Germinal center (tissue), 1 donor: ENCODE results near the gene C10orf67.
"Not testable (repeated sequence)": the region's sequence is repeated elsewhere in the genome, so short reads cannot be mapped to it uniquely, and the experiment has no call there.

ENCODE experiments used
- DNase-seq: peaks from one replicate; pipeline ENCODE4 v3.0.0; 2012; ENCODE audit warnings: mixed read lengths, low spot score

Gene C10orf67

DNA sequence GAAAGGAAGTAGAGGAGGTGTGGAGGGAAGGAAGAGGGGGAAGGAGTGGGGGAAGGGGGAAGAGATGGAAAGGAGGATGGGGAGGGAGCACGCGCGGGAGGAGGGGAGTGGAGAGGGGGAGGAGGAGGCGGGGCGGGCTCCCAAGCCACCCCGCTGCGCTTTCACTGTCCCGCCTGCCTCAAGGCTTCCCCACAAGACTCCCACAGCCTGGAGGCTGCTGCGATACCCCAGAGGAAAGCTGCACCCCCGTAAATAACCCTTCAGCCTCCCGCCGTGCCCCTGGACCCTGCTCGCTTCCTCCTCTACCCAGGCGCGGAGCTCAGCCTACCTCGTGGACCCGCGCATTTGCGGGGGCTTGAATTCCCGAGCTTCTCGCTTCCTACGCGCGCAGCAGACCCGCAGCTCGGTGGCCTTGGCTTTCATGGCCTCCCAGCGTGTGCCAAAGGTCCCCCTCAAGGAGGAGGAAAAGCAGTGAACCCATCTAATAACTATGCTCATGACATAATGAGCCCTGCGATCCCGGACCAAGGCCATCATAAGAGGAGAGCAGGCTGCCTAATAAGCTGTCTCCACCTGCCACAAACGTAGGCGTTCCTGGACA lies at the start of gene C10orf67:
Gene C10orf67, minus strand, starts transcription at position 557 of the 601 bp plus-strand sequence. Its CDS starts 23 bp downstream, at position 534.
- peak; percentile 42 for DNase-seq

DNA sequence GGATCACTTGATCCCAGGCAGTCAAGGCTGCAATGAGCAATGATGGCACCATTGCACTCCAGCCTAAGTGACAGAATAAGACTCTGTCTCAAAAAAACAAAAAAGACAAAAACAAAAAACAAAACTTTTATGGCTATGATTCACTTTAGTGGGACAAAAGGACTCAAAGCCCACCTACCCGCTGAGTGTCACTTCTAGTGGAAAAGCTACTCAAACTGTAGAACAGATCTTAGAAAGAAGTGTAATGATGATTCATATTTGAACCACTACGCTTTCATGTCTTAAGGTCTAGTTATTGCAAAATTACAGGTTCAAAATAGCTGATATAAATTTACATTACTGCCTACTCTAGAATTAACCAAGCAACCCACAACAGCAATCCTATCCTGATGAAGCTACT lies 47.2 kb upstream of the C10orf67 start:
- DNase-seq, result no peak

DNA sequence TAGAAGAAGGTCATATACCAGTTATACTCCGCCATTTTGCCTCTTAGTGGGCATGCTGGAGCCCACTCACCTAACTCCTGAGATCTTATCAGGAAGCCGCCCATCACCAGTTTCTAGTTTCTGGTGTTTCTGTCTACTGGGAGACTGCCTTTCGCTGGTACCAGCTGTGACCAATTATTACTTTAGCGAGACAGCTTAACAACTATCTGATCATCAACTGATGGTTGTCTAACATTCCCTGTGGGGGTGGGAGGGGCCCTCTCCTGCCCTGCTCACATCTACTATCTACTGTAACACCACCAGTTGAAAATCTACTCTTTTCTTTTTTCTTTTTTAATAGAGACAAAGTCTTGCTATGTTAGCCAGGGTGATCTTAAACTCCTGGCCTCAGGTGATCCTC lies 46.2 kb upstream of the C10orf67 start:
- no peak for DNase-seq

DNA sequence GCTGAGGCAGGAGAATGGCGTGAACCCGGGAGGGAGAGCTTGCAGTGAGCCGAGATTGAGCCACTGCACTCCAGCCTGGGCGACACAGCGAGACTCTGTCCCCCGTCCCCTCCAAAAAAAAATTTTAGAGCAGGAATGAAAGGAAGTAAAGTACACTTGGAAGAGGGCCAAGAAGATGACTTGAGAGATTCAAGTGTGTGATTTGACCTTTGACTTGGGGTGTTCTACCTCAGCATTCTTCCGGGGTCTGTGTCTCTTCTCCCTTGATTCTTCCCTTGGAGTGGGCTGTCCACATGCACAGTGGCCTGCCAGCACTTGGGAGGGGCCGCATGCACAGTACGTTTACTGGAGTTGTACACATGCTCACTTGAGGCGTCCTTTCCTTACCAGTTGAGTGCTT lies 45.8 kb upstream of the C10orf67 start:
- DNase-seq, result not testable (repeated sequence)

DNA sequence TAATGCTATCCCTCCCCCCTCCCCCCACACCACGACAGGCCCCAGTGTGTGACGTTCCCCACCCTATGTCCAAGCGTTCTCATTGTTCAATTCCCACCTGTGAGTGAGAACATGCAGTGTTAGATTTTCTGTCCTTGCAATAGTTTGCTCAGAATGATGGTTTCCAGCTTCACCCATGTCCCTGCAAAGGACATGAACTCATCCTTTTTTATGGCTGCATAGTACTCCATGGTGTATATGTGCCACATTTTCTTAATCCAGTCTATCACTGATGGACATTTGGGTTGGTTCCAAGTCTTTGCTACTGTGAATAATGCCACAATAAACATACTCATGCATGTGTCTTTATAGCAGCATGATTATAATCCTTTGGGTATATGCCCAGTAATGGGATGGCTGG lies 42.9 kb upstream of the C10orf67 start:
- DNase-seq, result not testable (repeated sequence)

DNA sequence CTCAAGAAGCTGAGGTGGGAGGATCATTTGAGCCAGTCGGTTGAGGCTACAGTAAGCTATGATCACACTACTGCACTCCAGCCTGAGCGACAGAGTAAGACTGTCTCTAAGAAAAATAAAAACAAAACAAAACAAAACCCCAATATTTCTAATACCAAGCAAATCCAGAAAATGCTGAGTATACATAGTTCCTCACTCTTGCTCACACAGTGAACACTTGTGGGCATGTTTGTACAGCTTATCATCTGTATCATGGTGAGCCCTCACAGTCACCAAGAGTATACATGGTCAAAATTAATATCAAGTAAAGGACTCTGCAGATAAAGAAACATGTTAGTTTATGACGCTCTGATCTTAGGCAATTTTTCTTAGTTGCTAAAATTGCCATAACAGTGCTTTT lies 41.5 kb upstream of the C10orf67 start:
- DNase-seq, result no peak

DNA sequence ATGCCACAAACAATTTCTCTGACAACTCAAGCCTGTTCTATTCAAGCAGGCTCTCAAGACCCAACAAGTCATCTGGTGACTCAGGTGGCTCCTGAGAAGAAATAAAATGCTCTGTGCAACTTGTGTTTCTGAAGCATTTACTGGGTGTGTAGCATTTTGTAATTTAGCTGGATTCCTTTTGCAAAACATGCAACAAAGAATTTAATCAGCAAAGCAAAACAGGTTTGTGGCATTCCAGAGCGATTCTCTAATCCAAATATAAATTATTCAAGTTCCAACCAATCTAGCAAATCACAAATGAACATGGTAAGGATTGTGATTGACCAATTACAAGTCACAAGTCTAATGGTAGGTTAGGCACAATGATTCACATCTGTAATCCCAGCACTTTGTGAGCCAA lies 39.8 kb upstream of the C10orf67 start:
- no peak for DNase-seq

DNA sequence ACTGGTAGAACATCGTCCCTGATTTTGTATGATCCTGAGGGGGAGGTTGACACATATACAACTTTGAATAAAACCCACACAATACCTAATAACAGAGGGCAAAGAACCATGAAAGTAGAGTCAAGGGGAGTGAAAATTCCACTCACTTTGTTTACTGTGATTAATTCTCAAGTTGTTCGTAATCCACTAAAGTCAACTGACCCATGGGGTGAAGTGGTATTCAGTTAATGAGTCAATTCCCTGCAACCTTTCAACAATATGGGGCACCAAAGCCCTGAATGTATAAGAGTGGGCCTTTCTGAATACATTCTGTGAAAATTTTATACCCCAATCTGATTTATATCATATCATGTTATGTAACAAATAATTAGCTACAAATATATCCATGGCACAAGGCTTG lies 39.0 kb upstream of the C10orf67 start:
- DNase-seq, result no peak

DNA sequence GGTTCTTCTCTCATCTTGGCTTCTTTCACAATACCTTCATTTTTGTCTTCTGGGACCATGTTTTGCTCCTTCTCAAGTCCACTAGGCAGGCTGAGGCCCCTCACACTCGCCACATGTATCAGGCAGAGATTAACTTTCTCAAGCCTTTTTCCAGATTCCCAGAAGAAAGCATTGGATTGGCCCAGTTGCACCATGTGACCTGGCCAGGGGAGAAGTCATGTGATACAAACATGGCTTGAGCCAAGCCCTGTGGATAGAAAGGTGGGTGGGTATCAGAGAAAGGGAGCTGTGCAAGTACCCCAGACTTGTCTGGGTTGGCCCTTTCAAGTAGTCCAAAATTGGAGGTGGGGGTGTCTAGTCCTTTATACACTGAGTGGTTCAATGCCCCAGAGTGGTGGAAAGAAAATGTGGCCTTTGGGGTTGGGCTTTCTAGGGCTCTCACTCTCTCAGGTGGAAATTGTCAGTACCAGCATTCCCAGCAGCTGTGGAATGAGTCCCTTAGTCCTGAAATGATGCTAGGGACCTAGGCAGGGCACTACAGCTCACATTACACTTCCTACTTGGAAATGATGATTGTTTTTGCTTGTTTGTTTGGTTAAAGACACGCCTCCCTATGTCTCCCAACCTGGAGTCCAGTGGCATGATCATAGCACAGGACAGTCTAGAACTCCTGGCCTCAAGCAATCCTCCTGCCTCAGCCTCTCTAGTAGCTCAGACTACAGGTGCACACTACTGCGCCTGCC lies 36.9 kb upstream of the C10orf67 start:
- DNase-seq, result no peak

DNA sequence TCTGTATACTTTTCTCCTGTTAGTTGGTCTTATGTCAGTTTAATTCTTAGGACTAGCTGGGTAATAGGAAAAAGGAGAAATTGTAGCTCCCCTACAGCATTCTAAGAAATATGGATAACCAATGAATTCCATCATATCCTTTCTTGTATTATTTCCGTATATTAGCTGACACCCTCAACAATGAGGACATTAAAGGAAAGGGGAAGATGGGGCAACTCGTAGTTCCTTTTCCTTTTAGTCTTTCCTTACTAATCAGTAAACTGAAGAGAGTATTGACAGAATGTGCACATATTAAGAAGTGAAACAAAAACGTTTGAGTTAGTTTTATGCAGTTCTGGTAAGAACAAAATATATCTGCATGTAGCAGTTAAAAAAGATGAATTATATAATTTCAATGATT lies 35.1 kb upstream of the C10orf67 start:
- no peak for DNase-seq

DNA sequence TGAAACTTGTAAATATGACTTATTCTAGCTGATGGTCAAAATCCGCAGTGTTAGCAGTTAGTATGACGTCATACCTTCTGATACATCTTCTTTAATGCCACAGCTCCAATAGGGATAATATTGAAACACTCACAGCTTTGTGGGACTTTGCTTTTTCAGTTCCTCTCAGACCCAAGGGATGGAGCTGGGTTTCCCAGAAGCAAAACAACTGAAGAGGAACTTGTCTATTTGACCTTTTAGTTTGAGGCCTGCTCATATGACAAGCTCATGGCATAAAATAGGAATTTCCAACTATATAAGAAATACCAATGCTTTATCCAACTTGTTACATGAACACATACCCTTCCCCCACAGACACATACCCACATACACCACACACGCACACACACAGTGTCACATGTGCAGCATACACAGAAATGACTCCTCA lies 31.6 kb upstream of the C10orf67 start:
- DNase-seq, result no peak

DNA sequence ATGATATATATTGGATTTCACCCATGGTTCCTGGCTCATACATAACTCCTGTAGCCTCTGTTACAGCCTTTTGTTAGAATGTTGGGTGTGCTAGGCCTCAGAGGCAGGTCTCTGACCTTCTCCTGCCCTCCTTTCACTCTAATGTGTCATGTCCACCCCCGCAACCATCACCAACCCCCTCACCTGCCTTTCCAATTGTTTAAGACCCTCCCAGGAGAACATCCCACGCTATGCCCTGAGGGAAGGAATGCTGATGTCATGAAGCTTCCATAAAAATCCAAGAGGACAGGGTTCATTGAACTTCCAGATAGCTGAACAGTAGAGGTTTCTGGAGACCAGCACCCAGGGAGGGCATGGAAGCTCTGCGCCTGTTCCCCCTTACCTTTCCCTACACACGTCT lies 30.8 kb upstream of the C10orf67 start:
- DNase-seq, result no peak

DNA sequence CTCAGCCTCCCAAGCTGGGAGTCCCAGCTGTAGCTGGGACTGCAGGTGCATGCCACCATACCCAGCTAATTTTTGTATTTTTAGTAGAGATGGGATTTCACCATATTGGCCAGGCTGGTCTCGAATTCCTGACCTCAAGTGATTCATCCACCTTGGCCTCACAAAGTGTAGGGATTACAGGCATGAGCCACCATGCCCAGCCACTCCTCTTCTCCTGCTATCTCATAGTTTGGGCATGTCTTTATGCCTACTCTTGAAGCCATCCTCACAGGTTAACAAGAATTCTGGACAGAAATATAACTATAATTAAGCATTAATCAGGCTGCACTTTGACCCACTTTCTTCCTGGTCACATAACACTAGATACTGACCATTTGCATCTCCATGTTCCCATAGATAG lies 28.6 kb upstream of the C10orf67 start:
- DNase-seq, result no peak

DNA sequence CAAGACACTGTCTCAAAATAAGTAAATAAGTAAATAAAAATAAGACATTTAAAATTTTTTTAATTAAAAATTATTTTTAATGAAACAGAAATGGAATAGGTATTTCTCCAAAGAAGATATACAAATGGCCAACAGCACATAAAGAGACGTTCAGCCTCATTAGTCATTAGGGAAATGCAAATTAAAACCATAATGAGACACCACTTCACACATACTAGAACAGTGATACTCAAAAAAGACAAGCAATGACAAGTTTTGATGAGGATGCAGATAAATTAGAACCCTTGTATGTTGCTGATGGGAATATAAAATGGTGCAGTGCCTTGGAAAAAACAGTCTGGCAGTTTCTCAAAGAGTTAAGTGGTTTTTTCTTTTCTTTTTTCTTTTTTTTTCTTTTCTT lies 26.5 kb upstream of the C10orf67 start:
- DNase-seq, result no peak

DNA sequence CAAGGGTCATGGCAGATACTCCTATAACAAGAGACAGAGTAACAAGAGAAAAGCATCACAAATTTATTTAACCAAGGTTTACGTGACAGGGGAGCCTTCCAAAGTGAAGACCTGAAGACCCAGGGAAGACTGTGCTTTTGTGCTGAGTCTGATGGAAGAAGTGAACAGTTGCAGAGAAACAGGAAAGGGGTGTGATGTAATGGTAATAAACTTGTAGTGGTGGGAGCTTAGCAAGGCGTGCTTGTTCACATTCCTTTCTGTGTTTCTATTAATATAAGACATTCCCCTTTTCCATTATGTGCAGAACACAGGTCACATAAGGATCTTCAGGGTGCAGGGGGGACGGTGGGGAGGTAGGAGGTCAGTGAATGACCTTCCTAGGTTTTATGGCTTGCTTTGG lies 25.5 kb upstream of the C10orf67 start:
- no peak for DNase-seq

DNA sequence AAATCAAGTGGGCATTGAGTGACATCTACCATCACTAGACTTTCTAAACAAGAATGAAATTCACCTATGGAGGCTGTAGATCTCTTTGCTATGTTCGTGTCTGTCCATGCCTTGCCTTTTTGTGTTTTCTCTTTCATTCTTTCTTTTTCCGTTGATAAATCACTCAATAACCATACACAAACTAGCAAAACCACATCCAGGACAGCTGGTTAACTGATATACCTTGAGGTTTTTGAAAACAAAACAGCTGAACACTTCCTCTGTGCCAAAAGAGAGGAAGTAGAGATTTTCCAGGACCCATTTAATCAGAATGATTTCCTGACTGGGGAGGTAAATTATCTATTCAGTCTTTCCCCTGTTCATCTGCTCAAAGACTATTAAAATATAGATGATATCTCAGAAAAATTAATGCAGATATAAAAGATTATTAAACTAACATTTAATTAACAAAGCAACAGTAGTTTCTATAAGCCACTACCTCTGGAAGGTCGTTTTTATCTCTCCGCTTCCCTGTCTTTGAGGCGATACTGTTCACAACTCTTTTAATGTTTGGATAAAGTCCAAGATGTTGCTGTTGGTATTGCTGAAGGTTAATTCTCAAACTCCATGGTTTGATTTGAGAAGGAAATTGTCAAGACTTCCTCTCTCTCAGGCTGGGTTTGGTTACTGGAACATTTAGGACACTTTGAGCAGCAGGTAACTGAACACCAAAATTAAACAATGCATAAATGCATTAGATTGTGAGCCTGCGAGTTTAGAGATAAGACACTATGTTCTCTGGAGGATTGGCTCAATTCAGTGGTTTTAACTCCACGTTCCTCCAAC lies 24.4 kb upstream of the C10orf67 start:
- DNase-seq, result peak; percentile 60

DNA sequence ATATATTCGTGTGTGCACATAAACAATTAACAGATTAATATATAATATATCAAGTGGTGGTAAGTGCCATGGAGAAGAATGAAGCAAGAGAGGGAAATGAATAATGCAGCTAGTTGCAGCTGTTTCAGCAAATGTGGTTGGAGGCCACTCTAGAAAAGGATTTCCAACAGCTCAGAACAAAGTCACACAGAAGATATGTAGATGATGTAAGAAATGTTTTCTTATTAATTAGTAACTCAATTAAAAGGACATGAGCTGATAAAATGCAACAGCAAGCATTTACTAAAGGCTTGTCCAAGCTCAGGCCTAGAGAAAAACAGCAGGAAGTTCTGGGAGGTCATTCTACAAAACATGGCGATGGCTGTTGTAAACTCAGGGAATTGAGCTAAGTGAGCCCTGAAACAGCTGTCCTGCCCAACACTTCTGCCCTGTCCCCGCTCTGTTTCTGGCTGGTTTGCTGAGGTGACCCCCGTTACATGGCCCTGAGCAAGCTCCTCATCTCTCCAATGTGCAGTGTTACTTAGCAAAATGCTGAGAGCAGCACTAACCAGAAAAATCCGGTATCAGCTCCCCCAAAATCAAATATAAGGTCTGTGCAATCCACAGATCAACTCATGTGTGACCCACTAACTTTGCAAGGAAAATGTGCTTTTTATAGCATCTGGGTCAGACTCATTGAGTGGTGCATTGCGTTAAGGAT lies 23.4 kb upstream of the C10orf67 start:
- no peak for DNase-seq

DNA sequence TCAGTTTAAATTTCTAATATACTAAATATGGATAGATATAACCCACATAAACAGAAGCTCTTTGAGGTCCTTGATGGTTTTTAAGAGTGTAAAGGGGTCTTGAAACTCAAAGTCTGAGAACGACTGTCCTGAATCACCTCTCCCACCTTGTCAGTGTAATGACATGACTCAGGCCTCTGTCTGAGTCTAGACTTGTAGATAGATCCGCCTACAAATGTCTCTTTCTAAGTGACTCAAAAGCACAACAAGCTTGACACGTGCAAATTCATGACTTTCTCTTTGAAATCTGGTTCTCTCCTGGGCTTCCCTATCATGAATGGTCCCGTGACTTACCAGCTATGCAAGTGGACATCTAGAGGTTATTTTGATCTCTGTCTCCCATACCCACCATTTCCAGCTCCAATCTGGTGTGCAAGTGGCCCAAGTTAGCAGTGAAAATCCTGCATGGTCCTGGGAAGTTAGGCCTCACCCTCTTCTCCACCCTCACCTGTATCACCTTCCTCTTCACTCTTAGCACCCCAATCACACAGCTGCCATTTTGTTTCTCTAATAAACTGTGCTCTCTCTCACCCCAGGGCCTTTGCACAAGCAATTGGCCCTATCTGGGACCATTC lies 20.9 kb upstream of the C10orf67 start:
- DNase-seq, result not testable (repeated sequence)

DNA sequence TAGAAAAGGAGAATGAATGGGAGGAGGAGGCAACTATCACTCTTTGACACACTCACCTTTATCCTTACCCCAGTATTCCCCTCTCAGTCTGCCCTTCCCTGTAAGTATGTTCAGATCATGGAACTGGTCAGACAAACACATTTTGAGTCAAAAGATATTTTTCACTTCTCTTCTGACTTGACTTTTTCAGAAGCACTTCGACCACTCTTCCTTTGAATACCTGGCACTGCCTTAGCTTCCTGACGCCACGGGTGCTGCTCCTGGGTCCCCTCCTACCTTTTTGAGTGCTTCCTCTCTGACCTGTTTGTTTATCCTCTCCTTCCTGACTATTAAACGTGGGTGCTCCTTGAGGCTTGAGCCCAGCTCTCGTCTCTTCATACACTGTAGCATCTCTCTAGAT lies 19.8 kb upstream of the C10orf67 start:
- DNase-seq, result no peak

DNA sequence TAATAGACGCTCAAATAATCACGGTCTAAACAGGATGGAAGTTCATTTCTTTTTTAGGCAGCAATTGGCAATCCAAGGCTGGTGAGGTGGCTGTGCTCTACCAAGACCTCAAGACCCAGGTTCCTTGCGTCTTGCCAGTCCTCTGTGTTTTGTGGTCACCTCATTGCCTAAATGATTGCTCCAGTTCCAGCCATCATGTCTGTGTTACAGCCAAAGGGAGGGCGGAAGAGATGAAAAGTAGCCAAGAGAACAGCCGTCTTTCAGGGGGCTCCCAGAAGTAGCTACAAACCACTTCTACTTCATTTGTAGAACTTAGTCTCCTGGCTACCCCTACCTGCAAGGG lies 19.2 kb upstream of the C10orf67 start:
- no peak for DNase-seq

DNA sequence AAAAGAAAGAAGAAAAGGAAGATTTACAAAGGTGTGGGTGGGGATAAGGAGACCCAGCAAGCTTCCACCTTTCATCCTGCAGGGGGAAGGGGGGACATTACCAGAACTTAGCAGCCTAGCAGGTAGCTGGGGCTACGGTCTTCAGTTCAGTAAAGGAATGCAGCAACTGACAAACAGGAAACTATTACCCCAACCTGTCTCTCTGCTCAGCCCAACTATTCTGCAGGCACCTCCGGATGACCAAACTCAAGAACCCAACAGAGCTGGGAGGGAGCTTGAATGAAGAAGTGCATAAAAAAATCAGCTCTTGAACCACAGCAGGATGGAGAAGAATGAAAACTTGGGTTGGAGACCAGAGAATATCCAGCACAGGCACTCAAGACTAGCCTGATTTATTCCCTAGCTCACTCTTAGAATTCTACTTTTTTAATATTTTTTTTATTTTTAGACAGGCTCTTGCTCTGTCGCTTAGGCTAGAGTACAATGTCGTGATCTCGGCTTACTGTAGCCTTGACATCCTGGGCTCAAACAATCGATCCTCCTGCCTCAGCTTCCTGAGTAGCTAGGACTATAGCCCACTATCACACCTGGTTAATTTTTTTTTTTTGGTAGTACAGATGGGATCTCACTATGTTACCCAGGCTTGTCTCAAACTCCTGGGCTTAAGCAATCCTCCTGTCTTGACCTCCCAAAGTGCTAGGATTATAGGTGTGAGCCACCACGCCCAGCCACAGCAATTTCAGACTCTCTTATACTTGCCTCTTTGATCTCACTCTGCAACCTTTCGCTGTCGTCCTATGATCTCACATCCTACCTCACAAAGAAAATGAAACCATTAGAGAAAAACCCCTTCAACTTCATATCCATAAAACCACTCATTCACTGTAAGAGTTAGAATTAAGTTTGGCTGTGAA lies 18.5 kb upstream of the C10orf67 start:
- DNase-seq, result no peak
